BJ (cell line): Measurements from ENCODE around the gene MSMP. TPM values are rescaled to one million over a fixed set of nuclear protein-coding genes. Genes with fewer than 3 reads are reported as not detected.

Experiments
- CTCF ChIA-PET: fragments of 350-600 bp; formaldehyde crosslinking; extraction: SDS; loops from one replicate; lab custom pipeline; 2021; ENCODE audit warnings: antibody characterized with exemption, inconsistent platforms; lab: Yijun Ruan, JAX
- POLR2A ChIA-PET: fragments of 300-600 bp; sonication (Branson Sonifier 250); formaldehyde crosslinking; extraction: SDS; loops from one replicate; lab custom pipeline; 2021; ENCODE audit warnings: antibody characterized with exemption; lab: Charles Lee
- DNase-seq: peaks from one replicate; pipeline ENCODE4 v3.0.0-alpha.2; 2011; ENCODE audit warnings: low read depth
- H3K27me3 ChIP-seq: 2 replicates; pipeline ENCODE4 v1.6.0; 2011; ENCODE audit warnings: low read length; ENCODE audit not compliant: control insufficient read depth, insufficient read depth
- H3K36me3 ChIP-seq: 2 replicates; pipeline ENCODE4 v1.5.1; 2011; ENCODE audit warnings: low read length; ENCODE audit not compliant: control insufficient read depth, insufficient read depth
- H3K4me3 ChIP-seq: 2 replicates; pipeline ENCODE4 v1.5.1; 2011; ENCODE audit warnings: low read depth, mild to moderate bottlenecking, control low read depth, low read length
- polyA plus RNA-seq: library from polyadenylated mRNA; depleted of rRNA; stranded (reverse); fragments of >200 nt; gene quantifications from 2 replicates; pipeline ENCODE4 v1.2.3, GENCODE V29; 2011
- TF ChIP-seq, protein P1 (sequence below): IDR thresholded peaks from 2 replicates; pipeline ENCODE4 v1.5.1; 2011; ENCODE audit warnings: low read depth, mild to moderate bottlenecking, control low read depth, inconsistent platforms, low read length, moderate library complexity; ENCODE audit not compliant: insufficient read depth

MSMP gene
- polyA plus RNA-seq, 1 experiment = not detected

DNA sequence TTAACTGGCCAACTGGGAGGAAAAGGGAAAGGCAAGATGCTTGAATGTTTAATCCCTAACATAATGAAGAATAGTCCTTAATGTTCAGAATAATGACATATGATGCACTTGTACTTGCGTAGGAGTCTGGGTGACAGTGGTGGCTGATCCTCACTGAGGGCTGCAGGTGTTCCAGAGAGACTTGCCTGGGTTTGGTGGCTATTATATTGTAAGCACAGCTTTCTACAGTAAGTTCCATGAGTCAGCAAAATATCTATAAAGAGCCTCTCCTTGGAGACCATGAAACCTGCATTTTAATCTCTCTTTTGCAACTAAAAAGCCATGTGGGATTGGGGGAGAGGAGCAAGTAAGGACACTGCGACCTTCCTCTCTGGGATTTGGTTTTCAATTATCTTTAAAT is 35.5 kb upstream of the MSMP start:
- TF ChIP-seq, protein P1, sequence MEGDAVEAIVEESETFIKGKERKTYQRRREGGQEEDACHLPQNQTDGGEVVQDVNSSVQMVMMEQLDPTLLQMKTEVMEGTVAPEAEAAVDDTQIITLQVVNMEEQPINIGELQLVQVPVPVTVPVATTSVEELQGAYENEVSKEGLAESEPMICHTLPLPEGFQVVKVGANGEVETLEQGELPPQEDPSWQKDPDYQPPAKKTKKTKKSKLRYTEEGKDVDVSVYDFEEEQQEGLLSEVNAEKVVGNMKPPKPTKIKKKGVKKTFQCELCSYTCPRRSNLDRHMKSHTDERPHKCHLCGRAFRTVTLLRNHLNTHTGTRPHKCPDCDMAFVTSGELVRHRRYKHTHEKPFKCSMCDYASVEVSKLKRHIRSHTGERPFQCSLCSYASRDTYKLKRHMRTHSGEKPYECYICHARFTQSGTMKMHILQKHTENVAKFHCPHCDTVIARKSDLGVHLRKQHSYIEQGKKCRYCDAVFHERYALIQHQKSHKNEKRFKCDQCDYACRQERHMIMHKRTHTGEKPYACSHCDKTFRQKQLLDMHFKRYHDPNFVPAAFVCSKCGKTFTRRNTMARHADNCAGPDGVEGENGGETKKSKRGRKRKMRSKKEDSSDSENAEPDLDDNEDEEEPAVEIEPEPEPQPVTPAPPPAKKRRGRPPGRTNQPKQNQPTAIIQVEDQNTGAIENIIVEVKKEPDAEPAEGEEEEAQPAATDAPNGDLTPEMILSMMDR = no peak
- Histone ChIP-seq H3K4me3 (no peak overlapping the region), H3K36me3 (no peaks in the 10 kb centered on the region; the same call in 1 of the 2 replicates), H3K27me3 (peaks cover 4% of the 10 kb centered on the region; the same call in 1 of the 2 replicates)
- no peak for DNase-seq
- ChIA-PET POLR2A (no interaction called here), CTCF (interaction anchor here (0.6 to 5.3 kb wide), 48 partner anchors 7 to 539 kb away, joined by 3 to 92 read pairs (median 4); partner anchors contain the start of genes CREB3, FAM221B, GBA2 and HINT2)

- Histone ChIP-seq H3K36me3 (no peaks in the 10 kb centered on the region), H3K27me3 (peaks cover 15% of the 10 kb centered on the region), H3K4me3 (no peak overlapping the region)
- ChIA-PET CTCF (interaction anchor here (1.2 to 3.1 kb wide), 2 partner anchors 15 to 43 kb away, joined by 3 to 10 read pairs; no protein-coding TSS in a partner anchor), POLR2A (no interaction called here)
- DNase-seq = no peak
- TF ChIP-seq, protein P1 = no peak
These were observed 29.3 kb upstream of the MSMP start for GRCh38 chr9:35783418-35783817.

- POLR2A ChIA-PET = no interaction called here
- CTCF ChIA-PET = interaction anchor here (1.3 to 14.0 kb wide), 2 partner anchors 8 to 9 kb away, joined by 5 to 89 read pairs; no protein-coding TSS in a partner anchor
These were observed 27.0 kb upstream of the MSMP start for GRCh38 chr9:35781066-35781465.

GRCh38 chr9:35778496-35778895 is 24.4 kb upstream of the MSMP start:
- ChIA-PET POLR2A (interaction anchor here (0.5 to 0.6 kb wide), 2 partner anchors 20 to 41 kb away, joined by 3 to 4 read pairs; no protein-coding TSS in a partner anchor), CTCF (interaction anchor here (1.3 to 14.0 kb wide), 2 partner anchors 10 to 30 kb away, joined by 4 to 89 read pairs; no protein-coding TSS in a partner anchor)
- Histone ChIP-seq H3K27me3 (peaks cover 11% of the 10 kb centered on the region), H3K36me3 (no peaks in the 10 kb centered on the region), H3K4me3 (no peak overlapping the region)
- TF ChIP-seq, protein P1 = no peak
- no peak for DNase-seq

More at GRCh38 chr9:35781066-35781465, 27.0 kb upstream of the MSMP start:
- Histone ChIP-seq H3K4me3 (no peak overlapping the region), H3K27me3 (peaks cover 14% of the 10 kb centered on the region), H3K36me3 (no peaks in the 10 kb centered on the region)
- TF ChIP-seq, protein P1 = no peak
- no peak for DNase-seq

GRCh38 chr9:35776018-35776417 is 21.9 kb upstream of the MSMP start:
- no peak for DNase-seq
- Histone ChIP-seq H3K27me3 (peaks cover 12% of the 10 kb centered on the region), H3K36me3 (no peaks in the 10 kb centered on the region), H3K4me3 (no peak overlapping the region)
- POLR2A ChIA-PET = no interaction called here
- CTCF ChIA-PET = interaction anchor here (0.9 to 14.0 kb wide), 7 partner anchors 12 to 106 kb away, joined by 3 to 89 read pairs (median 3); partner anchors contain the start of gene NPR2
- TF ChIP-seq, protein P1 = no peak
